Thoracic aorta (tissue), 2 donors: Measurements from ENCODE around the gene PSMD13. TPM values are rescaled to one million over a fixed set of nuclear protein-coding genes. Genes with fewer than 3 reads are reported as not detected.

Experiments used
- ATAC-seq: fragments of 150-250 bp; one replicate; pipeline ENCODE4 v1.8.0; 2017; ENCODE audit warnings: low read depth; ENCODE audit not compliant: insufficient number of reproducible peaks, low FRiP score
- DNase-seq: peaks from one replicate; pipeline ENCODE4 v3.0.0-alpha.2; 2020; ENCODE audit warnings: low spot score
- H3K27ac ChIP-seq, 2 donors: fragments of 200-600 bp; sonication (generic); 1 replicate in 1 of 2; 2 replicates in 1 of 2; pipeline ENCODE4 v1.5.1; 2016; ENCODE audit warnings: mild to moderate bottlenecking in 2 of 2, moderate library complexity in 2 of 2
- H3K27me3 ChIP-seq: fragments of 200-600 bp; sonication (generic); replicated peaks from 2 replicates; pipeline ENCODE4 v1.6.0; 2016; ENCODE audit warnings: mild to moderate bottlenecking; ENCODE audit not compliant: insufficient read depth
- H3K36me3 ChIP-seq: fragments of 200-600 bp; sonication (generic); one replicate; pipeline ENCODE4 v1.5.1; 2016
- H3K4me1 ChIP-seq, 2 donors: fragments of 200-600 bp; sonication (generic); 1 replicate in 1 of 2; 2 replicates in 1 of 2; pipeline versions ENCODE4 v1.5.1 to v1.6.0; 2016; ENCODE audit warnings: low read depth in 2 of 2, mild to moderate bottlenecking in 1 of 2; ENCODE audit not compliant: control insufficient read depth in 1 of 2
- H3K4me3 ChIP-seq: fragments of 200-600 bp; sonication (generic); 2 replicates; pipeline ENCODE4 v1.5.1; 2016; ENCODE audit warnings: mild to moderate bottlenecking
- H3K9me3 ChIP-seq: fragments of 200-600 bp; sonication (generic); 2 replicates; pipeline ENCODE4 v1.5.1; 2016
- CTCF ChIP-seq: fragments of 200-600 bp; sonication (generic); IDR thresholded peaks from one replicate; pipeline ENCODE4 v1.5.1; 2019; ENCODE audit warnings: antibody characterized with exemption
- total RNA-seq, 2 donors: library from RNA; depleted of rRNA; stranded (reverse); fragments of >200 nt; gene quantifications; one replicate each; pipeline versions ENCODE4 v1.1.0 to v1.2.3, GENCODE V29; 2016

Gene PSMD13
- total RNA-seq, 2 donors from 2014 or later, result 79.6 to 90.8 TPM

GRCh38 chr11:294780-295179 lies 58.0 kb downstream of the PSMD13 start:
- H3K36me3 ChIP-seq, result peaks cover 5% of the 10 kb centered on the region
- TF ChIP-seq CTCF, result no peak
- H3K27me3 ChIP-seq, result no peaks in the 10 kb centered on the region
- DNase-seq (no peak), ATAC-seq (no peak)
- H3K27ac ChIP-seq, result no peak overlapping the region
- peaks cover 2 to 8% of the 10 kb centered on the region in 2 donors for H3K4me1 ChIP-seq
- no peak overlapping the region for H3K4me3 ChIP-seq
- no peaks in the 10 kb centered on the region for H3K9me3 ChIP-seq

GRCh38 chr11:295351-296170 lies 58.8 kb downstream of the PSMD13 start:
- Histone ChIP-seq H3K36me3 (peaks cover 5% of the 10 kb centered on the region), H3K4me1 (peaks cover 0 to under 1% of the 10 kb centered on the region in 2 donors), H3K27ac (no peak overlapping the region), H3K27me3 (no peaks in the 10 kb centered on the region), H3K4me3 (no peak overlapping the region), H3K9me3 (no peaks in the 10 kb centered on the region)
- TF ChIP-seq CTCF, result no peak
- no peak for ATAC-seq
- DNase-seq, result no peak

- ATAC-seq, result no peak
- no peak for DNase-seq
- Histone ChIP-seq H3K36me3 (peaks cover 5% of the 10 kb centered on the region), H3K9me3 (no peaks in the 10 kb centered on the region), H3K27me3 (no peaks in the 10 kb centered on the region), H3K27ac (no peak overlapping the region), H3K4me1 (no peaks in the 10 kb centered on the region), H3K4me3 (no peak overlapping the region)
- no peak for TF ChIP-seq CTCF
Measured at GRCh38 chr11:296171-297050, 59.6 kb downstream of the PSMD13 start.

GRCh38 chr11:297051-297585 lies 60.3 kb downstream of the PSMD13 start:
- no peak for TF ChIP-seq CTCF
- no peaks in the 10 kb centered on the region for H3K9me3 ChIP-seq
- no peak overlapping the region for H3K4me3 ChIP-seq
- H3K27me3 ChIP-seq, result no peaks in the 10 kb centered on the region
- no peaks in the 10 kb centered on the region for H3K4me1 ChIP-seq
- H3K27ac ChIP-seq, result no peak overlapping the region
- peaks cover 5% of the 10 kb centered on the region for H3K36me3 ChIP-seq
- ATAC-seq (no peak), DNase-seq (no peak)
